WTC11 (cell line): Measurements from ENCODE around the gene LAMB4. TPM values are rescaled to one million over a fixed set of nuclear protein-coding genes. Genes with fewer than 3 reads are reported as not detected.

Source experiments
- ATAC-seq: fragments of 200-7000 bp; cut with Tn5 transposase; 2 replicates; pipeline ENCODE4 v1.10.0; 2021; ENCODE audit warnings: mild to moderate bottlenecking, moderate library complexity
- CTCF ChIA-PET: fragments of 300-600 bp; sonication (Branson Sonifier 250); formaldehyde crosslinking; loops from one replicate; lab custom pipeline; 2021; ENCODE audit warnings: antibody characterized with exemption; lab: Charles Lee
- POLR2A ChIA-PET: fragments of 350-600 bp; sonication (Branson Sonifier 250); formaldehyde crosslinking; loops from one replicate; lab custom pipeline; 2021; ENCODE audit warnings: antibody characterized with exemption; lab: Charles Lee
- DNase-seq: peaks from one replicate; pipeline ENCODE4 v3.0.0; 2021; ENCODE audit warnings: low spot score
- H3K27ac Mint-ChIP-seq: 2 replicates; pipeline ENCODE4 v1.8.0; 2021; ENCODE audit warnings: mixed read lengths
- H3K27me3 Mint-ChIP-seq: 2 replicates; pipeline ENCODE4 v1.8.0; 2021; ENCODE audit warnings: low read depth, mild to moderate bottlenecking, moderate library complexity, mixed read lengths
- H3K36me3 Mint-ChIP-seq: 2 replicates; pipeline ENCODE4 v1.8.0; 2021; ENCODE audit warnings: mixed read lengths
- H3K4me1 Mint-ChIP-seq: 2 replicates; pipeline ENCODE4 v1.8.0; 2022; ENCODE audit warnings: mixed read lengths
- H3K4me3 Mint-ChIP-seq: 2 replicates; pipeline ENCODE4 v1.8.0; 2021; ENCODE audit warnings: mild to moderate bottlenecking, moderate library complexity, mixed read lengths
- H3K9me3 Mint-ChIP-seq: 2 replicates; pipeline ENCODE4 v1.8.0; 2021; ENCODE audit warnings: mixed read lengths
- ESRRA ChIP-seq: sonication (generic); formaldehyde crosslinking; IDR thresholded peaks from 2 replicates; pipeline ENCODE4 v1.8.1; 2022; ENCODE audit warnings: mild to moderate bottlenecking, missing genetic modification reagents, borderline replicate concordance
- GTF2I ChIP-seq: fragments of 250-450 bp; sonication (Bioruptor Pico); conservative IDR thresholded peaks from 2 replicates; pipeline ENCODE4 v1.4.0; 2021; ENCODE audit warnings: mild to moderate bottlenecking
- HMGA2 ChIP-seq: fragments of 250-450 bp; sonication (Bioruptor Pico); IDR thresholded peaks from 2 replicates; pipeline ENCODE4 v1.4.0; 2021; ENCODE audit warnings: mild to moderate bottlenecking, moderate library complexity
- NFE2L1 ChIP-seq: sonication (generic); formaldehyde crosslinking; IDR thresholded peaks from 2 replicates; pipeline ENCODE4 v1.8.1; 2023; ENCODE audit warnings: missing genetic modification reagents
- NR1H2 ChIP-seq: sonication (generic); formaldehyde crosslinking; IDR thresholded peaks from 2 replicates; pipeline ENCODE4 v1.9.0; 2021; ENCODE audit warnings: mild to moderate bottlenecking, moderate library complexity, missing genetic modification reagents
- NR2C2 ChIP-seq: sonication (generic); formaldehyde crosslinking; IDR thresholded peaks from 2 replicates; pipeline ENCODE4 v1.8.0; 2022; ENCODE audit warnings: mild to moderate bottlenecking, missing genetic modification reagents
- ZNF121 ChIP-seq: sonication (generic); formaldehyde crosslinking; IDR thresholded peaks from 2 replicates; pipeline ENCODE4 v1.8.0; 2023; ENCODE audit warnings: missing genetic modification reagents
- ZNF138 ChIP-seq: sonication (generic); formaldehyde crosslinking; conservative IDR thresholded peaks from 2 replicates; pipeline ENCODE4 v1.8.1; 2022; ENCODE audit warnings: mild to moderate bottlenecking, moderate library complexity, missing genetic modification reagents
- ZNF219 ChIP-seq: sonication (generic); formaldehyde crosslinking; IDR thresholded peaks from 2 replicates; pipeline ENCODE4 v1.8.0; 2023; ENCODE audit warnings: missing genetic modification reagents, mild to moderate bottlenecking, borderline replicate concordance
- total RNA-seq: library from RNA; stranded (reverse); gene quantifications from 3 replicates; pipeline ENCODE4 v1.2.3, GENCODE V29; 2021
- TF ChIP-seq, protein P1 (sequence below): sonication (generic); formaldehyde crosslinking; IDR thresholded peaks from 2 replicates; pipeline ENCODE4 v1.8.0; 2023; ENCODE audit warnings: missing genetic modification reagents, mild to moderate bottlenecking, borderline replicate concordance
- TF ChIP-seq, protein P2 (sequence below): sonication (generic); formaldehyde crosslinking; IDR thresholded peaks from 2 replicates; pipeline ENCODE4 v1.8.1; 2023; ENCODE audit warnings: mild to moderate bottlenecking, missing genetic modification reagents, moderate library complexity
- TF ChIP-seq, protein P3 (sequence below): sonication (generic); formaldehyde crosslinking; IDR thresholded peaks from 2 replicates; pipeline ENCODE4 v1.8.1; 2023; ENCODE audit warnings: mild to moderate bottlenecking, moderate library complexity, missing genetic modification reagents
- TF ChIP-seq, protein P4 (sequence below): sonication (generic); formaldehyde crosslinking; IDR thresholded peaks from 2 replicates; pipeline ENCODE4 v1.8.1; 2023; ENCODE audit warnings: mild to moderate bottlenecking, missing genetic modification reagents, moderate library complexity
- TF ChIP-seq, protein P5 (sequence below): sonication (generic); formaldehyde crosslinking; IDR thresholded peaks from 2 replicates; pipeline ENCODE4 v1.8.0; 2022; ENCODE audit warnings: mild to moderate bottlenecking, missing genetic modification reagents
- TF ChIP-seq, protein P6 (sequence below): sonication (generic); formaldehyde crosslinking; IDR thresholded peaks from 2 replicates; pipeline ENCODE4 v1.8.1; 2022; ENCODE audit warnings: mild to moderate bottlenecking, moderate library complexity, missing genetic modification reagents
- TF ChIP-seq, protein P7 (sequence below): sonication (generic); formaldehyde crosslinking; IDR thresholded peaks from 2 replicates; pipeline ENCODE4 v1.8.0; 2022; ENCODE audit warnings: mild to moderate bottlenecking, missing genetic modification reagents

Gene LAMB4
- total RNA-seq, 1 experiment from 2014 or later = not detected

DNA sequence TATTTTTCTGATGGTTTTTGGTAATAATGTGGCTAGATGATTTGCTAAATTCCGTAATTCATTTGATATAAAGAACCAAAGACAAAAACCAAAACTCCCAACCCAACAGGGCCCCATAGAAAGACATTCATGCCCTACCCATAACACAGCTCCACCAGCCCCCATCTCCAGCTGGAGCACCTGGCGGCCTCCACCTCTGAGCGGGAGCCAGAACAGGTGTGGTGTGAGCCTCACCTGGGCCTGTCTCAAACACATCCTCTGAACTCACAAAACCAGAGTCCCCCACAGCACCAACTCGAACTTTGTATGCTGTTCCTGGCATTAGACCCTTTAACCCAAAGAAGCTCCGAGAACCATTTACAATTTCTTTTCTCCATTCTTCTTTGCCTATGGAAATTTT, 36.5 kb upstream of the LAMB4 start:
- no peak for DNase-seq
- Mint-ChIP-seq H3K27ac (no peak overlapping the region), H3K4me1 (peaks cover 20% of the 10 kb centered on the region), H3K4me3 (no peak overlapping the region), H3K36me3 (no peaks in the 10 kb centered on the region), H3K9me3 (no peaks in the 10 kb centered on the region), H3K27me3 (no peaks in the 10 kb centered on the region)
- CTCF ChIA-PET = no interaction called here
- TF ChIP-seq NR1H2 (CRISPR knock-in tag) = no peak
- ATAC-seq = peak; percentile 51
- POLR2A ChIA-PET = interaction anchor here (0.7 kb wide), 1 partner anchor 25 kb away, joined by 4 read pairs; no protein-coding TSS in a partner anchor

DNA sequence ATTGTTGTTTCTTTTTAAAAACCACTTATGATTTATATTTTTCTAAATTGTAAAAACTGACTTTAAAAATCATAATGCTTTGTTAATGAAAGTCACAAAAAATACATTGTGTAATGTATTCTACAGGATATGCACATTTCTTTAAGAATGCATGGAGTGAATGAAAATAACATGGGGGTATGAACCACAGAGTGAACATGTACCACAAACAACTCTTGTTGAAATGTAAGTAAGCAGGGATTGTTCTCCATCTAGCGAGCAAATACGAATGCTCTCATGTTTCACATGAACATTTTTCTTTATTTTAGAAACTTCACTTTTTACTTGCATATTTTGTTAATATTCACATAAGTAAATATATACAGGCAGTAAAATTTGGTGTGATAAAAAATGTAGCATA, 35.6 kb upstream of the LAMB4 start:
- no peak for ATAC-seq
- POLR2A ChIA-PET = no interaction called here

More for the DNA sequence above, 35.6 kb upstream of the LAMB4 start:
- Mint-ChIP-seq H3K27ac (no peak overlapping the region), H3K9me3 (no peaks in the 10 kb centered on the region), H3K4me3 (no peak overlapping the region), H3K4me1 (peaks cover 12% of the 10 kb centered on the region), H3K36me3 (no peaks in the 10 kb centered on the region), H3K27me3 (no peaks in the 10 kb centered on the region)
- CTCF ChIA-PET = interaction anchor here (1.0 to 1.3 kb wide), 2 partner anchors 63 to 331 kb away, joined by 3 read pairs; no protein-coding TSS in a partner anchor
- no peak for DNase-seq
- TF ChIP-seq, protein P1, sequence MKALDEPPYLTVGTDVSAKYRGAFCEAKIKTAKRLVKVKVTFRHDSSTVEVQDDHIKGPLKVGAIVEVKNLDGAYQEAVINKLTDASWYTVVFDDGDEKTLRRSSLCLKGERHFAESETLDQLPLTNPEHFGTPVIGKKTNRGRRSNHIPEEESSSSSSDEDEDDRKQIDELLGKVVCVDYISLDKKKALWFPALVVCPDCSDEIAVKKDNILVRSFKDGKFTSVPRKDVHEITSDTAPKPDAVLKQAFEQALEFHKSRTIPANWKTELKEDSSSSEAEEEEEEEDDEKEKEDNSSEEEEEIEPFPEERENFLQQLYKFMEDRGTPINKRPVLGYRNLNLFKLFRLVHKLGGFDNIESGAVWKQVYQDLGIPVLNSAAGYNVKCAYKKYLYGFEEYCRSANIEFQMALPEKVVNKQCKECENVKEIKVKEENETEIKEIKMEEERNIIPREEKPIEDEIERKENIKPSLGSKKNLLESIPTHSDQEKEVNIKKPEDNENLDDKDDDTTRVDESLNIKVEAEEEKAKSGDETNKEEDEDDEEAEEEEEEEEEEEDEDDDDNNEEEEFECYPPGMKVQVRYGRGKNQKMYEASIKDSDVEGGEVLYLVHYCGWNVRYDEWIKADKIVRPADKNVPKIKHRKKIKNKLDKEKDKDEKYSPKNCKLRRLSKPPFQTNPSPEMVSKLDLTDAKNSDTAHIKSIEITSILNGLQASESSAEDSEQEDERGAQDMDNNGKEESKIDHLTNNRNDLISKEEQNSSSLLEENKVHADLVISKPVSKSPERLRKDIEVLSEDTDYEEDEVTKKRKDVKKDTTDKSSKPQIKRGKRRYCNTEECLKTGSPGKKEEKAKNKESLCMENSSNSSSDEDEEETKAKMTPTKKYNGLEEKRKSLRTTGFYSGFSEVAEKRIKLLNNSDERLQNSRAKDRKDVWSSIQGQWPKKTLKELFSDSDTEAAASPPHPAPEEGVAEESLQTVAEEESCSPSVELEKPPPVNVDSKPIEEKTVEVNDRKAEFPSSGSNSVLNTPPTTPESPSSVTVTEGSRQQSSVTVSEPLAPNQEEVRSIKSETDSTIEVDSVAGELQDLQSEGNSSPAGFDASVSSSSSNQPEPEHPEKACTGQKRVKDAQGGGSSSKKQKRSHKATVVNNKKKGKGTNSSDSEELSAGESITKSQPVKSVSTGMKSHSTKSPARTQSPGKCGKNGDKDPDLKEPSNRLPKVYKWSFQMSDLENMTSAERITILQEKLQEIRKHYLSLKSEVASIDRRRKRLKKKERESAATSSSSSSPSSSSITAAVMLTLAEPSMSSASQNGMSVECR (CRISPR knock-in tag) = no peak
- TF ChIP-seq ZNF121 (CRISPR knock-in tag) (no peak), GTF2I (CRISPR knock-in tag) (no peak), ZNF219 (no peak), HMGA2 (CRISPR knock-in tag) (no peak), ESRRA (CRISPR knock-in tag) (no peak), ZNF138 (no peak), NR2C2 (CRISPR knock-in tag) (no peak), NFE2L1 (CRISPR knock-in tag) (no peak)
- TF ChIP-seq, protein P2, sequence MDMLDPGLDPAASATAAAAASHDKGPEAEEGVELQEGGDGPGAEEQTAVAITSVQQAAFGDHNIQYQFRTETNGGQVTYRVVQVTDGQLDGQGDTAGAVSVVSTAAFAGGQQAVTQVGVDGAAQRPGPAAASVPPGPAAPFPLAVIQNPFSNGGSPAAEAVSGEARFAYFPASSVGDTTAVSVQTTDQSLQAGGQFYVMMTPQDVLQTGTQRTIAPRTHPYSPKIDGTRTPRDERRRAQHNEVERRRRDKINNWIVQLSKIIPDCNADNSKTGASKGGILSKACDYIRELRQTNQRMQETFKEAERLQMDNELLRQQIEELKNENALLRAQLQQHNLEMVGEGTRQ (CRISPR knock-in tag) = no peak
- TF ChIP-seq, protein P3, sequence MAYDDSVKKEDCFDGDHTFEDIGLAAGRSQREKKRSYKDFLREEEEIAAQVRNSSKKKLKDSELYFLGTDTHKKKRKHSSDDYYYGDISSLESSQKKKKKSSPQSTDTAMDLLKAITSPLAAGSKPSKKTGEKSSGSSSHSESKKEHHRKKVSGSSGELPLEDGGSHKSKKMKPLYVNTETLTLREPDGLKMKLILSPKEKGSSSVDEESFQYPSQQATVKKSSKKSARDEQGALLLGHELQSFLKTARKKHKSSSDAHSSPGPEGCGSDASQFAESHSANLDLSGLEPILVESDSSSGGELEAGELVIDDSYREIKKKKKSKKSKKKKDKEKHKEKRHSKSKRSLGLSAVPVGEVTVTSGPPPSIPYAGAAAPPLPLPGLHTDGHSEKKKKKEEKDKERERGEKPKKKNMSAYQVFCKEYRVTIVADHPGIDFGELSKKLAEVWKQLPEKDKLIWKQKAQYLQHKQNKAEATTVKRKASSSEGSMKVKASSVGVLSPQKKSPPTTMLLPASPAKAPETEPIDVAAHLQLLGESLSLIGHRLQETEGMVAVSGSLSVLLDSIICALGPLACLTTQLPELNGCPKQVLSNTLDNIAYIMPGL (CRISPR knock-in tag) = no peak
- TF ChIP-seq, protein P4, sequence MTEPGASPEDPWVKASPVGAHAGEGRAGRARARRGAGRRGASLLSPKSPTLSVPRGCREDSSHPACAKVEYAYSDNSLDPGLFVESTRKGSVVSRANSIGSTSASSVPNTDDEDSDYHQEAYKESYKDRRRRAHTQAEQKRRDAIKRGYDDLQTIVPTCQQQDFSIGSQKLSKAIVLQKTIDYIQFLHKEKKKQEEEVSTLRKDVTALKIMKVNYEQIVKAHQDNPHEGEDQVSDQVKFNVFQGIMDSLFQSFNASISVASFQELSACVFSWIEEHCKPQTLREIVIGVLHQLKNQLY (CRISPR knock-in tag) = no peak
- TF ChIP-seq, protein P5, sequence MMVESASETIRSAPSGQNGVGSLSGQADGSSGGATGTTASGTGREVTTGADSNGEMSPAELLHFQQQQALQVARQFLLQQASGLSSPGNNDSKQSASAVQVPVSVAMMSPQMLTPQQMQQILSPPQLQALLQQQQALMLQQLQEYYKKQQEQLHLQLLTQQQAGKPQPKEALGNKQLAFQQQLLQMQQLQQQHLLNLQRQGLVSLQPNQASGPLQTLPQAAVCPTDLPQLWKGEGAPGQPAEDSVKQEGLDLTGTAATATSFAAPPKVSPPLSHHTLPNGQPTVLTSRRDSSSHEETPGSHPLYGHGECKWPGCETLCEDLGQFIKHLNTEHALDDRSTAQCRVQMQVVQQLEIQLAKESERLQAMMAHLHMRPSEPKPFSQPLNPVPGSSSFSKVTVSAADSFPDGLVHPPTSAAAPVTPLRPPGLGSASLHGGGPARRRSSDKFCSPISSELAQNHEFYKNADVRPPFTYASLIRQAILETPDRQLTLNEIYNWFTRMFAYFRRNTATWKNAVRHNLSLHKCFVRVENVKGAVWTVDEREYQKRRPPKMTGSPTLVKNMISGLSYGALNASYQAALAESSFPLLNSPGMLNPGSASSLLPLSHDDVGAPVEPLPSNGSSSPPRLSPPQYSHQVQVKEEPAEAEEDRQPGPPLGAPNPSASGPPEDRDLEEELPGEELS = no peak
- TF ChIP-seq, protein P6, sequence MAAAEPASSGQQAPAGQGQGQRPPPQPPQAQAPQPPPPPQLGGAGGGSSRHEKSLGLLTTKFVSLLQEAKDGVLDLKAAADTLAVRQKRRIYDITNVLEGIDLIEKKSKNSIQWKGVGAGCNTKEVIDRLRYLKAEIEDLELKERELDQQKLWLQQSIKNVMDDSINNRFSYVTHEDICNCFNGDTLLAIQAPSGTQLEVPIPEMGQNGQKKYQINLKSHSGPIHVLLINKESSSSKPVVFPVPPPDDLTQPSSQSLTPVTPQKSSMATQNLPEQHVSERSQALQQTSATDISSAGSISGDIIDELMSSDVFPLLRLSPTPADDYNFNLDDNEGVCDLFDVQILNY (CRISPR knock-in tag) = no peak
- TF ChIP-seq, protein P7, sequence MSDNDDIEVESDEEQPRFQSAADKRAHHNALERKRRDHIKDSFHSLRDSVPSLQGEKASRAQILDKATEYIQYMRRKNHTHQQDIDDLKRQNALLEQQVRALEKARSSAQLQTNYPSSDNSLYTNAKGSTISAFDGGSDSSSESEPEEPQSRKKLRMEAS (CRISPR knock-in tag) = no peak
